OCI-M2 (cell line): ENCODE measurements around the gene OVCA2.

Experiments used
- DNase-seq: peaks from one replicate; lab custom pipeline; 2025; ENCODE audit not compliant: unreplicated experiment; lab: John Stamatoyannopoulos, UW

The OVCA2 gene

DNA sequence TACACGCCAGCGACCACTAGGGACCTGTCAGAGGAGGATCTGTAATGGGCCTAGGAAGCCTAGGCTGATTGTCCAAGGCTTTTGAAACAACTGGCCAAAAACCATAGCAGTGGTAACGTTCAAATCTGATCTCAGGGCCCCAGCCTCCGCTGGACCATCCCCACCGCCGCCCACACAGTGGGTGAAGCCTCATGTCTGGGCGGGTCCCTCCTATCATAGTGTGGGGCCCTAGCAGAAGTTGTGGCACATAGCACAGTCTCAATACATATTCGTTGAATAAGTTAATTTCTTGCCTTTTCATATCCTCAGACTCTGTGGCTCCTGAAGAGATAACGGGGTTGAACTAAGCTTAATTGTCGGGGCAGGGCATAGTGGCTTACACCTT lies 11.1 kb upstream of the OVCA2 start:
- peak; percentile 46 for DNase-seq

DNA sequence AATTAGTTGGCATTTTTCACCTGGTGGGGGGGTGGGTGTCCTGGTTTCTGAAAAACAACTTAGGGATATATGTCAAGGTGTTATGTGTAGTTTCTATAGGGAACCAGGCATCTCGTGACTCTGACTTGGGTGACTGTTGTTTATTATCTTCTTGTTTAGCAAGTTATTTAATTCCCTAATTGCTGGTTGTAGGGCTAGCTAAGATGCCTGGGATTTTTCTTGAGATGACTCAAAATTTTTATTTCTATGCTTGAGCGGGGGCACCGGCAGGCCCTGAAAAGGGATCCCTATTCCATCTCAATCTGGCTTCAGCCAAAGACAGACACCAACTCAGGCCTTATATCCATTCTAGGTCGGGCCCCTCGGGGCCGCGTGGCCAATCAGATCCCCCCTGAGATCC lies 8.7 kb upstream of the OVCA2 start:
- no peak for DNase-seq

DNA sequence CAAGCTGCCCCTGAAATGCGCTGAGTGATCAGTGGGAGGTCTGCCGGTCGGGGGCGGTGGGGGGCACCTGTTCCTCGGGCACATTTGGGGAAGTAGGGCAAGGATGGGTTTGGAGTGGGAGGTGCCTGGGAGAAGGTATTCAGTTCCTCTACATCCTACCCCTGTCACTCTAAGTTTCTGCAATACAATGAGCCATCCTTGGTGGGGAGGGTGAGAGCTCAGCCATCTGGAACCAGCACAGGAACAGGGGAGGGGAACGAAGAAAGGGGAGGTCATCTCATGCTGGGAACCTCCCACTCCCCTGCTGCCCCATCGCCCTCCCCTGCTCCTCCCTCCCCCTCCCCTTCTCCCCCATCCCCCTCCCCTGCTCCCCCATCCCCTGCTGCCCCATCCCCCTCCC lies 7.7 kb upstream of the OVCA2 start:
- no peak for DNase-seq

DNA sequence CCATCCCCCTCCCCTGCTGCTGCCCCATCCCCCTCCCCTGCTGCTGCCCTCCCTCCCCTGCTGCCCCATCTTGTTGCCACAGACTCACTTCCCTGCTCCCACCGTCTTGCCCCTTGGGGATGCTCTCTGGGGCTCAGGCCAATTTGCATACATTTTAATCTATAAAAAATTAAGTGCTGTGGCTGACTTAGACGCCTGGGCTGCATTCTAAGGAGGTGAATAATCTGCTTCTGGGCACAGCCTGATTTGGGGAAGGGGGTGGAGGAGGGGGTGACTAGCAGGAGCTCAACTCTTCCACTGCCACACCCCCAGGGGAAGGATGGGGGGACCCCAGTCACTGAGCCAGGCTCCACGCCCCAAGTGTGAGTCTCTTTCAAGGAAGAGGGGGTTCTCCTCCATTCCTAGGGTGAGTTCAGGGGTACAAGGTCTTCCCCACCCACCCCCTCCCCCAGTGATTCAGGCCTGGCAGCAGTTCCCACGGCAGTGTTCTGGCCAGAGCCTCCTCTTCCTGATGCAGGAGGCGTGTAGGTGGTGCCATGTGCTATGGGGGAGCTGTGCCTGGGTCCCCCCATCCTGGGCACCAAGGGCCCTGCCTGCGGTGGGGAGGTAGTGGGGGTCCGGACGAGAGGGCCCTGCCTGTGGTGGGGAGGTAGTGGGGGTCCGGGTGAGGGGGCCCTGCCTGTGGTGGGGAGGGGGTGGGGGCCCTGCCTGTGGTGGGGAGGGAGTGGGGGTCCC lies 6.8 kb upstream of the OVCA2 start:
- DNase-seq: no peak

DNA sequence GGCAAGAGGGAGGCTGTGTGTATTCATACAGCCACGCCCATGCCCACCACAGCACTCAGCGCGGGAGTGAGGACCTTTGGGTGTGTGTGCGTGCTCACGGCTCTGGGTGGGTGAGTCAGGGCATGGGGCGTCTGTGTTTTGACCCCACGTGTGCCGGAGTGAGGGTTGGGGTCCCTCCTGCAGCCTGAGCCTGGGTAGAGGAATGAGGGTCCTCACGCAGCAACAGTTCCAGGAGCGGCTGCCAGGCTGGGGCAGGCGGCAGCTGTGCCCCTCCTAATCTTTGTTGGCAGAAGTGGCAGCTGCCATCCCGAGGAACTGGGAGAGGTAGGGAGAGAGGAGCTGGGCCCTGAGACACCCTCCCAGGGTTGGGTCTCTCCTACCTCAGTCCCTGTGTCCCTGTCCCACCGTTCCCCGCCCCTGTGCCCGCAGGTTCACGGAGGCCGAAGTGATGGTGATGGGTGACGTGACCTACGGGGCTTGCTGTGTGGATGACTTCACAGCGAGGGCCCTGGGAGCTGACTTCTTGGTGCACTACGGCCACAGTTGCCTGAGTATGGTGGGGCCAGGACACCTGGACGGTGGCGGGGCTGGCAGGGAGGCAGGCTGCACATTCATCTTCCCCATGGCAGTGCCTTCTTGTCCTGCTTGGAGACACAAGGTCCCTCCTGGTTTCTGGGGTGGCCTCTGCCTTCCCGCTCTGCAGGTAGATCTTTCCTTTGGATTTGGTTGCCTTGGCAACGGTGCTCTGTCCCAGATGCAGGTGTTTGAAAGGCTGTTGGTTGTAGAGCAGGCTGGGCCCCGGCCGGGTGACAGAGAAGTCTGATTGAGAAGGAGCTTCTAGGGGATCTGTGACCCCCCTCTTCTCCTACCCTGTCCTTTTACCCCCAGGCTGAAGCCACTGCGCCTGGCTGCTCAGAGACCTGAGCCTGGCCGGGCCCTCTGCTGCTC lies 6.0 kb upstream of the OVCA2 start:
- no peak for DNase-seq

DNA sequence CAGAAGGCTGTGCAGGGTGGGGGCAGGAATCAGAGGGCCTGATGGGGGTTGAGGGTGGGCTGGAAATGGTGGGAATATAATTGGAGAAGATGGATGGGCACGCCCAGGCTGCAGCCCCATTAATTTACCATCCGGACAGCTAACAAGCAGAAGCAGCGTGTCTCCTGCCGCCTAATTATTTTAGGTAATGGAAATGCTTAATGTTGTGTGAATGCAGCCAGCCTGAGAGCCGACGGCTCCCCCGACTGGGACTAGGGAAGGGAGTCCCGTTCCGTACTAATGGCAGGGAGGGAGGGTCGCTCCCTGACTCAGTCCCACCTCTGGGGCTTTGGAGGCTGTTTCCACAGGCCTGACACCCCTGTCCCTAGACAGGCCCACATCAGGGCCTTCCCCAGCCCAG lies 4.7 kb upstream of the OVCA2 start:
- DNase-seq: no peak

DNA sequence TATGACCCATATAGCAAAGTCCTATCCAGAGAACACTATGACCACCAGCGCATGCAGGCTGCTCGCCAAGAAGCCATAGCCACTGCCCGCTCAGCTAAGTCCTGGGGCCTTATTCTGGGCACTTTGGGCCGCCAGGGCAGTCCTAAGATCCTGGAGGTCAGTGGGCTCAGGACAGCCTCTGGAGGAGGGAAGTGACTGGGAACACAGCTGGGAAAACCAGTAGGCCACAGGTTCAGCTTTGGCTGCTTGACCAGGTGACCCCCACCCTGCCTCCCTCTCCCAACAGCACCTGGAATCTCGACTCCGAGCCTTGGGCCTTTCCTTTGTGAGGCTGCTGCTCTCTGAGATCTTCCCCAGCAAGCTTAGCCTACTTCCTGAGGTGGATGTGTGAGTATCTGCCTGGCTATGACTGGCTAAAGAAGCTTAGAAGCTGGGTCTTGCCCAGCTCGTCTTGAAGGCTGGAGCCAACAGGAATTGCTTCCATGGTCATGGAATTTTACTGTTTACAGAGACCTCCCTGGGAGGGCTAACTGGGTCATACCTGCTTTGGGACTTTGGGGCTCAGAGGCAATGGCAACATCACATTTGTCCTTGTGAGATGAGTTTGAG lies 1.5 kb upstream of the OVCA2 start:
- DNase-seq: no peak

DNA sequence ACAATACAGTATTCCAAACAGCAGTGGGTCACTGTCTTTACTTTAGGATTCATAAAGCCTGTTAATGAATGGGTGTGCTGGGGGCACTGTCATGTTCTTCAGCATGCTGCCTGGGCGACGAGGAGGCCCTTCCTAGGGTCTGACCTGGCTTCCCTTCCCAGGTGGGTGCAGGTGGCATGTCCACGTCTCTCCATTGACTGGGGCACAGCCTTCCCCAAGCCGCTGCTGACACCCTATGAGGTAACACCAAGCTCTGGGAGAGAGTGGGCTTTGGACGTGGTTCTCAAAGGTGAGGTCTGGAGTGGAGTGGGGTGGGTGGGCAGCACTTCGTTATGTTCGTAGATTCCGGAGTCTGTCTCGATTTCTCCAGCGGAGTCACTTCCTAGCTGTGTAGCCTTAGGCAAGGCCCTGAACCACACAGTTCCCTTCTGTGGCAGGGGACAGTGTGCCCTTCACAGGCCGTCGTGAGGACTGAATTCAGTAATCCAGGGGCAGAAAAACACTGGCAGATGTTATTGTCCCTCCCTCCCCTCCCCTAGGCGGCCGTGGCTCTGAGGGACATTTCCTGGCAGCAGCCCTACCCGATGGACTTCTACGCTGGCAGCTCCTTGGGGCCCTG lies 771 bp upstream of the OVCA2 start:
- no peak for DNase-seq

DNA sequence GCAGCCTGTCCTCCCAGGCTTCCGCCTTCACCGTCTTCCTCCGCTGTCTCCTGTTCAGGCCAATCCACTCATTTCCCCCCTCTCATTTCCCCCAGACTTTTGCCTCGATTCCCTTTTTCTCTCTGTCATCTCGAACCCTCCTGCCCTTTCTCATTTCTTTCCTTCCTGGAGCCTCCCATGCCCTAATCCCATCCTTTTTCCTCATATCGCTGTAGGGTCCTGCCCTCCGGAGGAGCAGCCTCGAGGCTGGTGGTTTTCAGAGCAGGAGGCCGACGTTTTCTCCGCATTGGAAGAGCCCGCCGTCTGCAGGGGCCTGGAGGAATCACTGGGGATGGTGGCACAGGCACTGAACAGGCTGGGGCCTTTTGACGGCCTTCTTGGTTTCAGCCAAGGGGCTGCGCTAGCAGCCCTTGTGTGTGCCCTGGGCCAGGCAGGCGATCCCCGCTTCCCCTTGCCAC lies 597 bp downstream of the OVCA2 start:
- no peak for DNase-seq

DNA sequence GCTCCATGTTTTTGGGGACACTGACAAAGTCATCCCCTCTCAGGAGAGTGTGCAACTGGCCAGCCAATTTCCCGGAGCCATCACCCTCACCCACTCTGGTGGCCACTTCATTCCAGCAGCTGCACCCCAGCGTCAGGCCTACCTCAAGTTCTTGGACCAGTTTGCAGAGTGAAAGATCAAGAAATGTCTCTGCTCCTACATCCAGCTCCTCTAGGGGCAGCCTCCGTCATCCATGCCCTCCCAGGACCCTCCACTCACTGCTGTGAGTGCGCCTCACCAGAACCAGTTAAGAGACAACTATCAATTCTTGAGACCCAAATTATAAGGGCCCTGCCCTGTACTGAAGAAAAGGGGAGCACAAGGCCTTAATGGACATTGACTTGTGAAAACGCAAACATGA lies 1.1 kb downstream of the OVCA2 start:
- DNase-seq: no peak

DNA sequence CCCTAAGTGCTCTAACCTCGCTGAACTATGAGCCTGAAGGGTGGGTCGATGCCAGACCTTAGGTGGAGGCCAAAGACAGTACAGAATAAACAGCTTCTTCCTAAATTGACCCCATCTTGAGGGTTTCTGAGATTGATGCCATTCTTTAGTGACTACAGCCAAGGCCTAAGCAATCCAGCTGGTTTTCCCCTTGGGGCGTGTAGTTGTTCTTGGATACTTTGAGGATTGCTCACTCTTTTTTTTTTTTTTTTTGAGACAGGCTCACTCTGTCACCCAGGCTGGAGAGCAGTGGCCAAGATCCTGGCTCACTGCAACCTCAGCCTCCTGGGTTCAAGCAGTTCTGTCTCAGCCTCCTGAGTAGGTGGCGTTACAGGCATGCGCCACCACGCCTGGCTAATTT lies 2.0 kb downstream of the OVCA2 start:
- no peak for DNase-seq

DNA sequence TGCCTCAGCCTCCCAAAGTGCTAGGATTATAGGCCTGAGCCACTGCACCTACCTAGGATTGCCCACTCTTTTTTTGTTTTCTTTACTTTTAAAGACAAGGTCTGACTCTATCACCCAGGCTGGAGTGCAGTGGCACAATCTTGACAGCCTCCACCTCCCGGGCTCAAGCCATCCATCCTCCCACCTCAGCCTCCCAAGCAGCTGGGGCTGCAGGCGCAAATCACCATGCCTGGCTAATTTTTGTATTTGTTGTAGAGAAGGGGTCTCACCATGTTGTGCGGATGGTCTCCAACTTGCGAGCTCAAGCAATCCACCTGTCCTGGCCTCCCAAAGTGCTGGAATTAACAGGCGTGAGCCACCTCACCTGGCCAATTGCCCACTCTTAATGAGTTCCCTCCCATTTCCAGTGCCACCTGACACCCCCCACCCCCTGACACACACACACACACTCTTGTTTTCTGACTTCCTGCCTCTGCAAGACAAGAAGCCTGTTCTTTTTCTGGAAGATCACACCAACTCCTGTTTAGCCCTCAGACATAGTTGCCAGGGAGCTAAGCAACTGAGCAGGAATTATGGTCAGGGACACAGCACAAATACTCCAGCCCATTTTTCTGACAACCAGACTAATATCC lies 2.6 kb downstream of the OVCA2 start:
- no peak for DNase-seq

DNA sequence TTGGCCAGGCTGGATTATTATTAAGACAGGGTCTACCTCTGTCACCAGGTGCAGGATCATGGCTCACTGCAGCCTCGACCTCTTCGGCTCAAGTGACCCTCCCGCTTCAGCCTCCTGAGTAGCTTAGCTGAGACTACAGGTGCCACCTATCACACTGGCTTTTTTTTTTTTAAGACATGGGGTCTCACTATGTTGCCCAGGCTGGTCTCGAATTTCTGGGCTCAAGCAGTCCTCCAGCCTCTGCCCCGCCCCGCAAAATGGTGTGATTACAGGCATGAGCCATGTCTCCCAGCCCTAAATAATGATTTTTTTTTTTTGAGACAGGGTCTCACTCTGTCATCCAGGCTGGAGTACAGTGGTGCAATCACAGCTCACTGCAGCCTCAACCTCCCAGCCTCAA lies 5.8 kb downstream of the OVCA2 start:
- DNase-seq: no peak

DNA sequence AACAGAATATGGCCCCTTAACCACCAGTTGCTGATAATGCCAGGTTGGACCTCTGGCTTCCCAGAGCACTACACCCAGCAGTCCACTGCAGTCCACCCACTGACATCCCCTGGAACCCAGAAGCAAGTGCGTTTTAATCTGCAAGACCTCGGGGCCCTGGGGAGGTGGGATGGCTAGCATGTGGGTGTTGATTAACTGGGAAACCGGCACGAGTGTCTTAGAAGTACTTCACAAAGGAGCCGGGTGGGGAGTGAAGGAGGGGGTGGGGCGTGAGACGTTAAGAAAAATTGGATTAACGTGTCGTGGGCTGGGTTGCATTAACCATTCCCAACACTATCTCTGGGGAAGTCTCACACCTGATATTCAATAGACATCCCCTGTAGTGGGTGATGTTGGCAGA lies 7.0 kb downstream of the OVCA2 start:
- DNase-seq: no peak

DNA sequence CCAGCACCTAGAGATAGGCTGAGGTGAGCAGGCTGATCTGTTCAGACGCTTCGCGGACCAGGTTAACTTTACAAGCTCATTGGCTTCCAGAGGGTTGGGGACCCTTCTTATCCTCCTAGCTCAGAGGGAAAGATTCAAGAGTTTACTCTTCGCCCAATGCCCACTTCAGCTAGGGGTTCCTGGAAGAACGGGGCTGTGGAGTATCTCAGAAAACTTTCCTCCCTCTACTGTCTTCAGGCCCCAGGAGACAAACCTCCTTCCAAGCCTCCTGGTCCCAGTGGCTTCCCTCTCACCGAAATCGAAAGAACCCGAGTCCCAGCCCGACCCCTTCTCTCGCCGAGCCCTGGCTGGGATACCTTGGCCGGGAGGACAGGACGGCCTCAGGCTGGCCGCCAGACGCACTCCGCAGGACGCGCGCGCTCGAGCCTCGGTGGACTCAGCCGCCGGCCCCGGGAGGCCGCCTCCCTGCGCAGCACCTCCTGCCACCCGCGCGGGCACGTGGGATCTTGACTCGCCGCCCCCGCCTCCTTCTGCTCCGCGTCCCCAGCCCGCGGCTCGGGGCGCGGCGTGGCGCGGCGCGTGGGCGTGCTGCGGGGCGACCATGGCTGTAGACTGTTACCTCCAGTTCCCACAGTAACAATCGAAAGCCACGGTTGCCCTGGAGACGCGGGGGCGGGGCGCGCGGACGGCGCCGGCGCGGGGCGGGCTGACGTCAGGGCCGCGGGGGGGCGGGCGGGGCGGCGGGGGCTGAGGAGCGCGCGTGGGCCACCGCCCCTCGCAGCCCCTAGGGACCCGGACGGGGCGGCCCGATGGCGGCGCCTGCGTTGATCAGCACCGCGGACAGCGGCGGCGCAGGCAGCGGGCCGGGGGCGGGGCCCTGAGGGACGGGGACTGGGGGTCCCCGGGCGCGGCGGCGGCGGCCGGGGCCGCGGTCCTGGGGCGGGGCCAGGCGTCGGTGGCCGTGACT lies 7.8 kb downstream of the OVCA2 start:
- DNase-seq: no peak

DNA sequence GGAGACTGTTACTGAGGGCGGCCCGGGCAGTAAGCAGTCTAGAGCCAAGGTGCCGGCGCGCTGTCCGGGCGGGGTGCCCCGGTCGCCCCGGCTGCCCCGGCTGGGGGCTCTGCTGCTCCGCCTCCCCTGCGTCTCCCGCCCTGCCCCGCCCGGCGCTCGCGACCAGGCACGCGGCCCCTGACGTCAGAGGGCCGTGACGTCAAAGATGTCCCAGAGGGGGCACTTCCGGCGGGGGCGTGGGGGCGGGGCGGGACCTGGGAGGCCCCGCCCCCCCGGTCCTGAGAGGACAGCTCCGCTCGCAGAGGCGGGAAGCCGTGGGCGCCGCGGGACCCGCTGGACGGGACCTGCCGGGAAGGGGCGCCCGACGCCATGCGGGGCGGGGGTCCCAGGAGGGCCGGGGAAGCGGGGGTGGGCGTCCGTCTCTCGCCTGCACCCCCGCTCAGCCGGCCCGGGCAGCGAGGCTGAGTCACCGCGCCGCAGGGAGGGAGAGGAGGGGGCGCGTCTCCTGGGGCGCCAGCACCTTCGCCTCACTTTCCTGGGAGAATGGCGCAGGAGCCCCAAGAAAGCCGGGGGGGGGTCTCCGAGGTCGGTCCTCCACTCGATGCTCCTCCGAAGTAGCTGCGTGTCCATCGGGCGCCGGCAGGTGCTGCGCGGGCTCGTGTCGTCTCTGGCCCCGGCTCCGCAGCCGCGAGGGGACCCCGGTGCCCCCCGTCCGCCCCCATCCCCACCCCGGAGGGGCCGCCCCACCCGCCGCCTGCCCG lies 8.7 kb downstream of the OVCA2 start:
- DNase-seq: no peak

DNA sequence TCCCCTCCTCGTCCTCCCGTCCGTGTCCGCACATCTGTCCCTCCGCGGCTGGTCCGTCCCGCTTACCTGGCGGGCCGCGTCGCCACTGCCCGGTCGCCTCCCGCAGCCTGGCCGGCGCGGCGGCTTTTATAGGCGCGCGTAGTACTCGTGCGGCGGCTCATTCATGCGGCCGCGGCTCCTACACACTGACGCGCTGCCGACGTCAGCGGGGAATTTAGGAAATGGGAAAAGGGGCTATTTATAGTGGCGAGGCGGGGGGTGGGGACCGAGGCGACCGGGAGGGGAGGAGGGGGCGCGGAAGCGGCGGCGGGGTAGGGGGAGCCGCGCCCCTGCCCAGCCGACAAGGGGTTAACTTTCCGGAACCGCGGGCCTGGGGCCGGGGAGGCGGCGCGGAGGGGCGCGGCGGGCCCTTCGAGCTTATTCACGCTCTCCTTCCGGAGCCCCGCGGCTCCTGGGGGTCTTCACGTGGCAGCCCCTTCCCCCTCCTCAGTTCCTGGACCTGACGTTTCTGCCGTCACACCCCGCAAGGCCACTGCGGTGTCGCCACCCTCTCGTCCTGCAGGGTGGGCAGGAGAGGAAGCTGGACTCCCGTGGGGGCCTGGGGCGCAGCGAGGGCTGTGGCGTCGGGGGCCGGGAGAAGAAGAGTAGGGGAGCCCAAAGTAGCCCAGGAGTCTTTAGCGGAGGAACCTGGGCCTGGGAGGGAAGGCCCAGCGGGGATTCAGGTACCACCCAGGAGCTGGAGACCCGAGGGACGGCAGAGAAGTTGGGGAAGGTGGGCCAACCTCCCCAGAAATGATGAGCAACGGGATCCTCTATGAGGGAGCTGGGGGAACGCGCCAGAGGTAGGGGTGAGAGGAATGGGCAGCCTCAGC lies 9.5 kb downstream of the OVCA2 start:
- DNase-seq: no peak

DNA sequence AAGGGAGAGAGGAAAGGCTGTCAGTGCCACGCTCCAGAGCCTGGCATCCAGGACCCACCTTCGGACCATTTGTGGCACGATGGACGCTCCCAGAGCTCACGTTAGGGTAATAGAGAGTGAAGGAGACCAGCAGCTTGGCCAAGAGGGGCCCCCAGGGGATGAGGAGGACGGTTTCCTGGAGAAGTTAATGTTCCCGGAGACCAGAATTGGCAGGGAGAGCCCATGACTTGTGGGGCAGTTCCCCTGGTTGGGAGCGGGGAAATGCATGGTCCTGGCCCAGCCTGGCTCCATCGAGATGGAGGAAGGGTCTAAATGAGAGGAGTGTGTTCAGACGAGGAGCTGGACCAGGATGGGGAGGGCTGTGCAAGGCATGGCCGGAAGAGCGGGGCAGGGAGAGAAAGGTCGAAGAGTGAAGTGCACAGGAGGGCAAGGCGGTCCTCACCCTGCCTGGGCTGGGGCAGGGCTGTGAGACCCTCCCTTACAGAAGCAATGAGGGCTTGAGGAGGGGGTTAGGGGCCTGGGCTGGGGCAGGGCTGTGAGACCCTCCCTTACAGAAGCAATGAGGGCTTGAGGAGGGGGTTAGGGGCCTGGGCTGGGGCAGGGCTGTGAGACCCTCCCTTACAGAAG lies 10.2 kb downstream of the OVCA2 start:
- DNase-seq: no peak
